ENCODE results near the gene INO80. TPM values are rescaled to one million over a fixed set of nuclear protein-coding genes. Genes with fewer than 3 reads are reported as not detected.
A peak's percentile ranks its signal among the peaks of the same experiment; 100 is the strongest.

The INO80 gene
- total RNA-seq, 2 experiments from 2014 or later: 23.8 to 28.1 TPM

- Mint-ChIP-seq H3K4me1 (ENCODE audit: low read depth) (peaks cover 5% of the 10 kb centered on the region), H3K27me3 (ENCODE audit: low read depth) (no peaks in the 10 kb centered on the region), H3K36me3 (ENCODE audit: low read depth) (peaks cover 21% of the 10 kb centered on the region), H3K27ac (peak overlapping the region; percentile 9), H3K4me3 (no peak overlapping the region), H3K9me3 (ENCODE audit: insufficient read depth) (no peaks in the 10 kb centered on the region)
- ChIA-PET POLR2A (no interaction called here), CTCF (interaction anchor here (0.8 to 1.7 kb wide), 3 partner anchors 9 to 137 kb away, joined by 3 to 5 read pairs (median 4); partner anchors contain the start of gene VPS18)
- DNase-seq (no peak), ATAC-seq (no peak)
Measured at GRCh38 chr15:41032079-41032328, 84.1 kb downstream of the INO80 start.

GRCh38 chr15:41031232-41032078 lies 84.6 kb downstream of the INO80 start:
- Mint-ChIP-seq H3K27me3 (ENCODE audit: low read depth) (no peaks in the 10 kb centered on the region), H3K4me3 (no peak overlapping the region), H3K27ac (peak overlapping the region; percentile 63), H3K36me3 (ENCODE audit: low read depth) (peaks cover 27% of the 10 kb centered on the region), H3K9me3 (ENCODE audit: insufficient read depth) (no peaks in the 10 kb centered on the region), H3K4me1 (ENCODE audit: low read depth) (peaks cover 5% of the 10 kb centered on the region)
- POLR2A ChIA-PET: no interaction called here
- CTCF ChIA-PET: interaction anchor here (0.8 to 1.7 kb wide), 3 partner anchors 8 to 137 kb away, joined by 3 to 5 read pairs (median 4); partner anchors contain the start of gene VPS18
- ATAC-seq (no peak), DNase-seq (no peak)

- Mint-ChIP-seq H3K4me3 (no peak overlapping the region), H3K27ac (no peak overlapping the region), H3K36me3 (ENCODE audit: low read depth) (peaks cover 29% of the 10 kb centered on the region), H3K4me1 (ENCODE audit: low read depth) (peaks cover 5% of the 10 kb centered on the region), H3K9me3 (ENCODE audit: insufficient read depth) (no peaks in the 10 kb centered on the region), H3K27me3 (ENCODE audit: low read depth) (no peaks in the 10 kb centered on the region)
- ChIA-PET POLR2A (no interaction called here), CTCF (interaction anchor here (1.0 to 1.4 kb wide), 3 partner anchors 98 to 170 kb away, joined by 3 to 5 read pairs (median 3); no protein-coding TSS in a partner anchor)
- no peak for ATAC-seq
- no peak for DNase-seq
Measured at GRCh38 chr15:41028853-41029252, 87.2 kb downstream of the INO80 start.

- CTCF ChIA-PET: interaction anchor here (0.9 to 13.4 kb wide), 7 partner anchors 10 to 168 kb away, joined by 3 to 176 read pairs (median 4); no protein-coding TSS in a partner anchor
- H3K36me3 Mint-ChIP-seq (ENCODE audit: low read depth): peaks cover 25% of the 10 kb centered on the region
- ATAC-seq (no peak), DNase-seq (no peak)
- no peaks in the 10 kb centered on the region for H3K4me1 Mint-ChIP-seq (ENCODE audit: low read depth)
- no peaks in the 10 kb centered on the region for H3K9me3 Mint-ChIP-seq (ENCODE audit: insufficient read depth)
- H3K27me3 Mint-ChIP-seq (ENCODE audit: low read depth): no peaks in the 10 kb centered on the region
- H3K4me3 Mint-ChIP-seq: no peak overlapping the region
- no peak overlapping the region for H3K27ac Mint-ChIP-seq
- POLR2A ChIA-PET: no interaction called here
Measured at GRCh38 chr15:41025393-41025792, 90.7 kb downstream of the INO80 start.

GRCh38 chr15:41024885-41025284 lies 91.2 kb downstream of the INO80 start:
- Mint-ChIP-seq H3K4me1 (ENCODE audit: low read depth) (no peaks in the 10 kb centered on the region), H3K4me3 (no peak overlapping the region), H3K36me3 (ENCODE audit: low read depth) (peaks cover 28% of the 10 kb centered on the region), H3K27me3 (ENCODE audit: low read depth) (no peaks in the 10 kb centered on the region), H3K9me3 (ENCODE audit: insufficient read depth) (no peaks in the 10 kb centered on the region), H3K27ac (no peak overlapping the region)
- ChIA-PET CTCF (interaction anchor here (0.9 to 13.4 kb wide), 7 partner anchors 9 to 167 kb away, joined by 3 to 176 read pairs (median 4); no protein-coding TSS in a partner anchor), POLR2A (interaction anchor here (0.8 kb wide), 1 partner anchor 91 kb away, joined by 3 read pairs; the partner anchor contains the start of gene INO80)
- DNase-seq: no peak
- ATAC-seq: no peak

- ChIA-PET CTCF (interaction anchor here (0.9 to 13.4 kb wide), 3 partner anchors 11 to 167 kb away, joined by 4 to 176 read pairs (median 4); no protein-coding TSS in a partner anchor), POLR2A (interaction anchor here (0.8 kb wide), 1 partner anchor 92 kb away, joined by 3 read pairs; the partner anchor contains the start of gene INO80)
- no peak for ATAC-seq
- no peak for DNase-seq
- H3K4me3 Mint-ChIP-seq: no peak overlapping the region
- no peaks in the 10 kb centered on the region for H3K27me3 Mint-ChIP-seq (ENCODE audit: low read depth)
- H3K27ac Mint-ChIP-seq: no peak overlapping the region
- H3K9me3 Mint-ChIP-seq (ENCODE audit: insufficient read depth): no peaks in the 10 kb centered on the region
- peaks cover 32% of the 10 kb centered on the region for H3K36me3 Mint-ChIP-seq (ENCODE audit: low read depth)
- no peaks in the 10 kb centered on the region for H3K4me1 Mint-ChIP-seq (ENCODE audit: low read depth)
Measured at GRCh38 chr15:41024131-41024530, 91.9 kb downstream of the INO80 start.

- ChIA-PET CTCF (interaction anchor here (0.9 to 13.4 kb wide), 12 partner anchors 9 to 187 kb away, joined by 3 to 176 read pairs (median 4); no protein-coding TSS in a partner anchor), POLR2A (no interaction called here)
- H3K27ac Mint-ChIP-seq: no peak overlapping the region
- H3K9me3 Mint-ChIP-seq (ENCODE audit: insufficient read depth): no peaks in the 10 kb centered on the region
- H3K4me1 Mint-ChIP-seq (ENCODE audit: low read depth): peaks cover 3% of the 10 kb centered on the region
- DNase-seq: peak; percentile 68
- peaks cover 38% of the 10 kb centered on the region for H3K36me3 Mint-ChIP-seq (ENCODE audit: low read depth)
- H3K4me3 Mint-ChIP-seq: no peak overlapping the region
- no peak for ATAC-seq
- H3K27me3 Mint-ChIP-seq (ENCODE audit: low read depth): no peaks in the 10 kb centered on the region
Measured at GRCh38 chr15:41022487-41023090, 93.5 kb downstream of the INO80 start.

- ATAC-seq: no peak
- peaks cover 10% of the 10 kb centered on the region for H3K4me1 Mint-ChIP-seq (ENCODE audit: low read depth)
- no peak overlapping the region for H3K4me3 Mint-ChIP-seq
- peaks cover 37% of the 10 kb centered on the region for H3K36me3 Mint-ChIP-seq (ENCODE audit: low read depth)
- H3K9me3 Mint-ChIP-seq (ENCODE audit: insufficient read depth): no peaks in the 10 kb centered on the region
- POLR2A ChIA-PET: no interaction called here
- H3K27me3 Mint-ChIP-seq (ENCODE audit: low read depth): no peaks in the 10 kb centered on the region
- no peak overlapping the region for H3K27ac Mint-ChIP-seq
- CTCF ChIA-PET: interaction anchor here (0.9 to 13.4 kb wide), 5 partner anchors 15 to 126 kb away, joined by 3 to 176 read pairs (median 6); partner anchors contain the start of gene VPS18
- no peak for DNase-seq
Measured at GRCh38 chr15:41020829-41021228, 95.3 kb downstream of the INO80 start.

- no peak overlapping the region for H3K27ac Mint-ChIP-seq
Measured at GRCh38 chr15:41020311-41020710, 95.8 kb downstream of the INO80 start.

GRCh38 chr15:41019174-41019573 lies 96.9 kb downstream of the INO80 start:
- H3K27me3 Mint-ChIP-seq (ENCODE audit: low read depth): no peaks in the 10 kb centered on the region
- H3K36me3 Mint-ChIP-seq (ENCODE audit: low read depth): peaks cover 40% of the 10 kb centered on the region
- ATAC-seq (no peak), DNase-seq (no peak)
- no peak overlapping the region for H3K4me3 Mint-ChIP-seq
- ChIA-PET POLR2A (no interaction called here), CTCF (interaction anchor here (1.1 to 13.4 kb wide), 9 partner anchors 13 to 212 kb away, joined by 3 to 176 read pairs (median 4); partner anchors contain the start of genes CHP1, EXD1 and VPS18)
- peaks cover 10% of the 10 kb centered on the region for H3K4me1 Mint-ChIP-seq (ENCODE audit: low read depth)
- no peak overlapping the region for H3K27ac Mint-ChIP-seq
- no peaks in the 10 kb centered on the region for H3K9me3 Mint-ChIP-seq (ENCODE audit: insufficient read depth)

More at GRCh38 chr15:41020311-41020710, 95.8 kb downstream of the INO80 start:
- no peaks in the 10 kb centered on the region for H3K27me3 Mint-ChIP-seq (ENCODE audit: low read depth)
- H3K4me1 Mint-ChIP-seq (ENCODE audit: low read depth): peaks cover 10% of the 10 kb centered on the region
- POLR2A ChIA-PET: interaction anchor here (0.6 kb wide), 1 partner anchor 175 kb away, joined by 5 read pairs; no protein-coding TSS in a partner anchor
- CTCF ChIA-PET: interaction anchor here (1.4 to 13.4 kb wide), 4 partner anchors 79 to 211 kb away, joined by 4 to 176 read pairs (median 18); partner anchors contain the start of genes CHP1 and EXD1
- no peaks in the 10 kb centered on the region for H3K9me3 Mint-ChIP-seq (ENCODE audit: insufficient read depth)
- ATAC-seq (no peak), DNase-seq (no peak)
- peaks cover 37% of the 10 kb centered on the region for H3K36me3 Mint-ChIP-seq (ENCODE audit: low read depth)
- no peak overlapping the region for H3K4me3 Mint-ChIP-seq

GRCh38 chr15:41018534-41018933 lies 97.5 kb downstream of the INO80 start:
- ATAC-seq: no peak
- POLR2A ChIA-PET: no interaction called here
- H3K27me3 Mint-ChIP-seq (ENCODE audit: low read depth): no peaks in the 10 kb centered on the region

More at GRCh38 chr15:41018534-41018933, 97.5 kb downstream of the INO80 start:
- no peaks in the 10 kb centered on the region for H3K9me3 Mint-ChIP-seq (ENCODE audit: insufficient read depth)
- H3K27ac Mint-ChIP-seq: no peak overlapping the region
- DNase-seq: no peak
- peaks cover 10% of the 10 kb centered on the region for H3K4me1 Mint-ChIP-seq (ENCODE audit: low read depth)
- CTCF ChIA-PET: interaction anchor here (1.1 to 13.4 kb wide), 10 partner anchors 12 to 166 kb away, joined by 3 to 176 read pairs (median 3); partner anchors contain the start of gene VPS18
- H3K36me3 Mint-ChIP-seq (ENCODE audit: low read depth): peaks cover 42% of the 10 kb centered on the region
- H3K4me3 Mint-ChIP-seq: no peak overlapping the region
